Type B pancreatic cell (in vitro differentiated cells): ENCODE results near the gene BICD1. TPM values are rescaled to one million over a fixed set of nuclear protein-coding genes. Genes with fewer than 3 reads are reported as not detected.
"Not testable (repeated sequence)": the region's sequence is repeated elsewhere in the genome, so short reads cannot be mapped to it uniquely, and the experiment has no call there.

Experiments
- DNase-seq: peaks from one replicate; pipeline ENCODE4 v3.0.0; 2021; ENCODE audit warnings: mixed read lengths; ENCODE audit not compliant: unreplicated experiment; ENCODE audit errors: extremely low spot score
- H3K27ac Mint-ChIP-seq: 2 replicates; pipeline ENCODE4 v1.8.0; 2021; ENCODE audit warnings: mild to moderate bottlenecking, mixed read lengths
- H3K27me3 Mint-ChIP-seq: 2 replicates; pipeline ENCODE4 v1.8.0; 2021; ENCODE audit warnings: mixed read lengths
- H3K36me3 Mint-ChIP-seq: 2 replicates; pipeline ENCODE4 v1.8.0; 2021; ENCODE audit warnings: mixed read lengths
- H3K4me1 Mint-ChIP-seq: one replicate; pipeline ENCODE4 v1.8.0; 2021; ENCODE audit warnings: mixed read lengths; ENCODE audit not compliant: unreplicated experiment
- H3K4me3 Mint-ChIP-seq: 2 replicates; pipeline ENCODE4 v1.8.0; 2021; ENCODE audit warnings: mild to moderate bottlenecking, mixed read lengths
- H3K9me3 Mint-ChIP-seq: 2 replicates; pipeline ENCODE4 v1.8.0; 2021; ENCODE audit warnings: mixed read lengths
- total RNA-seq: library from RNA; stranded (reverse); gene quantifications from 2 replicates; pipeline ENCODE4 v1.2.1, GENCODE V29; 2021; ENCODE audit warnings: low replicate concordance
- TF ChIP-seq, protein P1 (sequence below): fragments of 200-600 bp; sonication (generic); conservative IDR thresholded peaks from 2 replicates; pipeline ENCODE4 v1.5.0; 2021; ENCODE audit warnings: antibody characterized with exemption, mild to moderate bottlenecking

Gene BICD1
- total RNA-seq, 1 donor from 2014 or later: 37.7 TPM

GRCh38 chr12:32181498-32182175 lies 75.0 kb downstream of the BICD1 start:
- no peak overlapping the region for H3K27ac Mint-ChIP-seq
- no peak for DNase-seq
- peaks cover 18% of the 10 kb centered on the region for H3K36me3 Mint-ChIP-seq
- TF ChIP-seq, protein P1, sequence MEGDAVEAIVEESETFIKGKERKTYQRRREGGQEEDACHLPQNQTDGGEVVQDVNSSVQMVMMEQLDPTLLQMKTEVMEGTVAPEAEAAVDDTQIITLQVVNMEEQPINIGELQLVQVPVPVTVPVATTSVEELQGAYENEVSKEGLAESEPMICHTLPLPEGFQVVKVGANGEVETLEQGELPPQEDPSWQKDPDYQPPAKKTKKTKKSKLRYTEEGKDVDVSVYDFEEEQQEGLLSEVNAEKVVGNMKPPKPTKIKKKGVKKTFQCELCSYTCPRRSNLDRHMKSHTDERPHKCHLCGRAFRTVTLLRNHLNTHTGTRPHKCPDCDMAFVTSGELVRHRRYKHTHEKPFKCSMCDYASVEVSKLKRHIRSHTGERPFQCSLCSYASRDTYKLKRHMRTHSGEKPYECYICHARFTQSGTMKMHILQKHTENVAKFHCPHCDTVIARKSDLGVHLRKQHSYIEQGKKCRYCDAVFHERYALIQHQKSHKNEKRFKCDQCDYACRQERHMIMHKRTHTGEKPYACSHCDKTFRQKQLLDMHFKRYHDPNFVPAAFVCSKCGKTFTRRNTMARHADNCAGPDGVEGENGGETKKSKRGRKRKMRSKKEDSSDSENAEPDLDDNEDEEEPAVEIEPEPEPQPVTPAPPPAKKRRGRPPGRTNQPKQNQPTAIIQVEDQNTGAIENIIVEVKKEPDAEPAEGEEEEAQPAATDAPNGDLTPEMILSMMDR: no peak
- H3K4me1 Mint-ChIP-seq: no peaks in the 10 kb centered on the region
- no peak overlapping the region for H3K4me3 Mint-ChIP-seq
- no peaks in the 10 kb centered on the region for H3K27me3 Mint-ChIP-seq
- no peaks in the 10 kb centered on the region for H3K9me3 Mint-ChIP-seq

DNA sequence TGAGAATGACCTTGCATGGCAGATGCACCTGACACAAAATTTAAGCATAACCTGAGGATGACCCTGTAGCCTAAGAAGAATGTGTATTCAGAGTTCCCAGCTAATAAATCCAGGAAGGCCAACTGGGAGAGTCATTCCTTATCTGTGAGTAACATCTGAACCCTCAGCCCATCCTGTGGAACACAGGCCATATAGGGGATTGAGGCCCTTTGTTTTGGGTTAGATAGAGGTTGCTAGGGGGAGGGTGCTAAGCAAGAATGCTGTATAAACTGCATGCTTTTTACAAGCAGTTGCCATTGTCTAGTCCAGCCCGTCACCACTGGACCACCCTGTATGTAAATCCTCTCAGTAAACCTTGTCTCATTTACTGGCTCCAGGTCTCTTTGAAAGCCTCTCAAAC lies 77.0 kb downstream of the BICD1 start:
- TF ChIP-seq, protein P1: no peak
- H3K27me3 Mint-ChIP-seq: no peaks in the 10 kb centered on the region
- peaks cover 22% of the 10 kb centered on the region for H3K36me3 Mint-ChIP-seq
- H3K9me3 Mint-ChIP-seq: no peaks in the 10 kb centered on the region
- no peak for DNase-seq
- no peak overlapping the region for H3K27ac Mint-ChIP-seq
- H3K4me1 Mint-ChIP-seq: no peaks in the 10 kb centered on the region
- H3K4me3 Mint-ChIP-seq: no peak overlapping the region

- H3K4me3 Mint-ChIP-seq, H3K4me1 Mint-ChIP-seq, H3K27me3 Mint-ChIP-seq, H3K9me3 Mint-ChIP-seq, H3K27ac Mint-ChIP-seq, DNase-seq: not testable (repeated sequence)
- H3K36me3 Mint-ChIP-seq: peaks cover 30% of the 10 kb centered on the region
Measured at GRCh38 chr12:32187127-32187526, 80.5 kb downstream of the BICD1 start.

GRCh38 chr12:32191445-32191844 lies 84.8 kb downstream of the BICD1 start:
- no peak overlapping the region for H3K4me3 Mint-ChIP-seq
- peaks cover 59% of the 10 kb centered on the region for H3K36me3 Mint-ChIP-seq
- no peak overlapping the region for H3K27ac Mint-ChIP-seq
- TF ChIP-seq, protein P1: no peak
- no peaks in the 10 kb centered on the region for H3K4me1 Mint-ChIP-seq
- H3K27me3 Mint-ChIP-seq: no peaks in the 10 kb centered on the region
- no peak for DNase-seq
- H3K9me3 Mint-ChIP-seq: peaks cover 8% of the 10 kb centered on the region

DNA sequence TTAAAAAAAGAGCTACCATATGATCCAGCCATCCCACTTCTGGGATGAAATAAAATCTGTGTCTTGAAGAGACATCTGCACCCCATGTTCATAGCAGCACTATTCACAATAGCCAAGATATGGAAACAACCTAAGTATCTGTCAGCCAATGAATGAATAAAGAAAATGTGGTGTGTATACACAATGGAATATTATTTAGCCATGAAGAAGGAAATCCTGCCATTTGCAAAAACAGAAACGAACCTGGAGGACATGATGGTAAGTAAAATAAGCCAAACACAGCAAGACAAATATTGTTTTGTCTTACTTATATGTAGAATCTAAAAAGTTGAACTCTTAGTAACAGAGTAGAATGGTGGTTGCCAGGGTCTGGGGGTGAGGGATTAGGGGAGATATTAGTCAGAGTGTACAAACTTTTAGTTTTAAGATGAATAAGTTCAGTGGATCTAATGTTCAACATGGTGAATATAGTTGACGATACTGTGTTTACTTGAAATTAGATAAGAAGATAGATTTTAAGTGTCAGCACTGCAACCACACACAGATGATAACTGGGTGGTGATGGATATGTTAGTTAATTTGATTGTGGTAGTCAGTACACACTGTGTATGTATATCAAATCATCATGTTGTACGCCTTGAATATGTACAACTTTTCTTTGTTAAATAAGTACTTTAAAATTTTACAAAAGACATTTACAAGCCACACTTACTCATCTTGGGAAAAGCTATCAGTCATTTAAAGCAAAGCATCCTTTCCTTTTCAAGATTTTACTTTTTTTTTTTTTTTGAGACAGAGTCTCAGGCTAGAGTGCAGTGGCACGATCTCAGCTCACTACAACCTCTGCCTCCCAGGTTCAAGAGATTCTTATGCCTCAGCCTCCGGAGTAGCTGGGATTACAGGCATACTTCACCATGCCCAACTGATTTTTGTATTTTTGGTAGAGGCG lies 89.9 kb downstream of the BICD1 start:
- H3K36me3 Mint-ChIP-seq: peaks cover 59% of the 10 kb centered on the region
- no peak overlapping the region for H3K27ac Mint-ChIP-seq
- H3K9me3 Mint-ChIP-seq: peaks cover 8% of the 10 kb centered on the region
- TF ChIP-seq, protein P1: no peak
- no peak overlapping the region for H3K4me3 Mint-ChIP-seq
- no peak for DNase-seq
- no peaks in the 10 kb centered on the region for H3K27me3 Mint-ChIP-seq
- H3K4me1 Mint-ChIP-seq: no peaks in the 10 kb centered on the region

- no peak overlapping the region for H3K4me3 Mint-ChIP-seq
- TF ChIP-seq, protein P1: no peak
- no peaks in the 10 kb centered on the region for H3K4me1 Mint-ChIP-seq
- no peak overlapping the region for H3K27ac Mint-ChIP-seq
- no peaks in the 10 kb centered on the region for H3K27me3 Mint-ChIP-seq
- H3K9me3 Mint-ChIP-seq: peaks cover 8% of the 10 kb centered on the region
- H3K36me3 Mint-ChIP-seq: peaks cover 63% of the 10 kb centered on the region
- DNase-seq: no peak
Measured at GRCh38 chr12:32197421-32197820, 90.8 kb downstream of the BICD1 start.
